CD14-positive monocyte (primary cell): ENCODE measurements around the gene YWHAQ. TPM values are rescaled to one million over a fixed set of nuclear protein-coding genes. Genes with fewer than 3 reads are reported as not detected.

ENCODE experiments used
- DNase-seq, 3 donors: peaks; one replicate each; pipeline ENCODE4 v3.0.0-alpha.2; 2011 to 2022
- H2AFZ ChIP-seq: 2 replicates; pipeline ENCODE4 v1.6.0; 2012; ENCODE audit warnings: mild to moderate bottlenecking, low read depth, low read length, inconsistent platforms; ENCODE audit not compliant: insufficient read depth, poor library complexity, severe bottlenecking
- H3K27ac ChIP-seq, 2 donors: 1 replicate in 1 of 2; 2 replicates in 1 of 2; pipeline ENCODE4 v1.5.1; 2012 to 2013; ENCODE audit warnings: low read length in 2 of 2, control low read depth in 1 of 2, inconsistent platforms in 1 of 2, low read depth in 1 of 2, mild to moderate bottlenecking in 1 of 2
- H3K27me3 ChIP-seq, 2 donors: one replicate each; pipeline versions ENCODE4 v1.6.0 to v1.6.1; 2011 to 2013; ENCODE audit warnings: low read length in 2 of 2; ENCODE audit not compliant: control insufficient read depth in 2 of 2, insufficient read depth in 2 of 2
- H3K36me3 ChIP-seq, 2 donors: replicated peaks in 1 of 2; 1 replicate in 1 of 2; 2 replicates in 1 of 2; pipeline versions ENCODE4 v1.5.1 to v1.6.1; 2012 to 2013; ENCODE audit warnings: low read length in 2 of 2, control low read depth in 1 of 2, inconsistent platforms in 1 of 2, mild to moderate bottlenecking in 1 of 2; ENCODE audit not compliant: insufficient read depth in 2 of 2, control insufficient read depth in 1 of 2
- H3K4me1 ChIP-seq, 2 donors: 1 replicate in 1 of 2; 2 replicates in 1 of 2; pipeline versions ENCODE4 v1.5.1 to v1.6.1; 2012 to 2013; ENCODE audit warnings: low read length in 2 of 2, control low read depth in 1 of 2, inconsistent platforms in 1 of 2, mild to moderate bottlenecking in 1 of 2, moderate library complexity in 1 of 2; ENCODE audit not compliant: insufficient read depth in 2 of 2, control insufficient read depth in 1 of 2
- H3K4me2 ChIP-seq: replicated peaks from 2 replicates; pipeline ENCODE3; 2012; ENCODE audit warnings: low read length, moderate library complexity, mild to moderate bottlenecking; ENCODE audit not compliant: poor library complexity, severe bottlenecking; ENCODE audit errors: extremely low read depth
- H3K4me3 ChIP-seq, 3 experiments: fragments of 200-600 bp in 1 of 3; sonication (generic) in 1 of 3; replicated peaks in 1 of 3; 1 replicate in 2 of 3; 2 replicates in 1 of 3; pipeline ENCODE4 v1.5.1; 2011 to 2013; ENCODE audit warnings: low read length in 3 of 3, mild to moderate bottlenecking in 3 of 3, control low read depth in 2 of 3, low read depth in 2 of 3, inconsistent platforms in 1 of 3, moderate library complexity in 1 of 3
- H3K79me2 ChIP-seq: 2 replicates; pipeline ENCODE4 v1.6.0; 2012; ENCODE audit warnings: mild to moderate bottlenecking, control low read depth, inconsistent platforms, low read length, moderate library complexity; ENCODE audit not compliant: insufficient read depth
- H3K9ac ChIP-seq: 2 replicates; pipeline ENCODE4 v1.6.0; 2017; ENCODE audit warnings: low read length, mild to moderate bottlenecking; ENCODE audit not compliant: insufficient read depth, poor library complexity, severe bottlenecking
- H3K9me3 ChIP-seq, 2 donors: replicated peaks in 1 of 2; 1 replicate in 1 of 2; 2 replicates in 1 of 2; pipeline versions ENCODE4 v1.5.1 to v1.6.1; 2012 to 2013; ENCODE audit warnings: low read length in 2 of 2, control low read depth in 1 of 2; ENCODE audit not compliant: control insufficient read depth in 1 of 2, insufficient read depth in 1 of 2
- H4K20me1 ChIP-seq: 2 replicates; pipeline ENCODE4 v1.6.0; 2012; ENCODE audit warnings: mild to moderate bottlenecking, low read length, control low read depth, moderate library complexity; ENCODE audit not compliant: insufficient read depth
- H3K27ac Mint-ChIP-seq, 7 donors: one replicate each; pipeline ENCODE4 v1.8.0; 2020; ENCODE audit warnings: mild to moderate bottlenecking in 7 of 7, mixed read lengths in 7 of 7, moderate library complexity in 6 of 7, inconsistent platforms in 2 of 7
- H3K27me3 Mint-ChIP-seq, 3 donors: one replicate each; pipeline ENCODE4 v1.8.0; 2021 to 2022; ENCODE audit warnings: low read depth in 3 of 3, mild to moderate bottlenecking in 3 of 3, mixed read lengths in 3 of 3, moderate library complexity in 3 of 3, inconsistent platforms in 1 of 3
- H3K36me3 Mint-ChIP-seq, 2 donors: one replicate each; pipeline ENCODE4 v1.8.0; 2020; ENCODE audit warnings: mixed read lengths in 2 of 2, inconsistent platforms in 1 of 2, mild to moderate bottlenecking in 1 of 2
- H3K4me1 Mint-ChIP-seq: one replicate; pipeline ENCODE4 v1.8.0; 2020; ENCODE audit warnings: mild to moderate bottlenecking, mixed read lengths
- H3K4me3 Mint-ChIP-seq, 2 donors: one replicate each; pipeline ENCODE4 v1.8.0; 2020; ENCODE audit warnings: mild to moderate bottlenecking in 2 of 2, mixed read lengths in 2 of 2, moderate library complexity in 1 of 2
- H3K9me3 Mint-ChIP-seq, 7 donors: one replicate each; pipeline ENCODE4 v1.8.0; 2020 to 2022; ENCODE audit warnings: mixed read lengths in 7 of 7, mild to moderate bottlenecking in 6 of 7, moderate library complexity in 6 of 7, inconsistent platforms in 2 of 7
- CTCF ChIP-seq: fragments of 200-600 bp; IDR thresholded peaks from one replicate; pipeline ENCODE4 v1.8.0; 2022; ENCODE audit warnings: antibody characterized with exemption, mild to moderate bottlenecking
- WGBS: methylation state at CpG from one replicate; pipeline ENCODE4 v1.1.5; 2013; ENCODE audit warnings: missing lambda C conversion rate; ENCODE audit not compliant: insufficient coverage; 5-methylcytosine and 5-hydroxymethylcytosine counted together
- intact Hi-C, 2 donors: fragments of 100-400 bp; cut with micrococcal nuclease; formaldehyde crosslinking; loops; one replicate each; pipeline versions ENCODE4 v1.15.0 to v1.15.1; 2023
- polyA plus RNA-seq, 3 donors: library from polyadenylated mRNA; depleted of rRNA in 1 of 3; unstranded in 2 of 3; stranded (reverse) in 1 of 3; fragments of 300-500 nt in 2 of 3; fragments of >200 nt in 1 of 3; fragmentation: Illumina TruSeq in 2 of 3; gene quantifications; 1 replicate in 2 of 3; 2 replicates in 1 of 3; pipeline ENCODE4 v1.2.3, GENCODE V29; 2012 to 2021

YWHAQ gene
- polyA plus RNA-seq, 3 donors = 60.9 to 173 (median 165) TPM

- Histone ChIP-seq H2AFZ (no peak overlapping the region), H3K36me3 (no peaks in the 10 kb centered on the region), H3K27me3 (no peaks in the 10 kb centered on the region), H3K4me3 (no peak overlapping the region), H3K9me3 (no peaks in the 10 kb centered on the region), H3K27ac (no peak overlapping the region), H3K9ac (no peak overlapping the region), H4K20me1 (no peaks in the 10 kb centered on the region), H3K4me1 (no peaks in the 10 kb centered on the region), H3K4me2 (no peak overlapping the region), H3K79me2 (no peaks in the 10 kb centered on the region)
- intact Hi-C loops = no loop called here
- no peaks in the 10 kb centered on the region for H3K36me3 Mint-ChIP-seq
- no peaks in the 10 kb centered on the region for H3K9me3 Mint-ChIP-seq
- no peak overlapping the region for H3K4me3 Mint-ChIP-seq
- no peak for DNase-seq
- peaks cover 2 to 4% (median 3%) of the 10 kb centered on the region in 3 donors for H3K27me3 Mint-ChIP-seq
- TF ChIP-seq CTCF = no peak
- H3K27ac Mint-ChIP-seq = no peak overlapping the region
- peaks cover 5% of the 10 kb centered on the region for H3K4me1 Mint-ChIP-seq
- WGBS = 100% methylated on average over 4 of the region's 6 CpGs
Observed at GRCh38 chr2:9649261-9649660, 18.5 kb upstream of the YWHAQ start.

DNA sequence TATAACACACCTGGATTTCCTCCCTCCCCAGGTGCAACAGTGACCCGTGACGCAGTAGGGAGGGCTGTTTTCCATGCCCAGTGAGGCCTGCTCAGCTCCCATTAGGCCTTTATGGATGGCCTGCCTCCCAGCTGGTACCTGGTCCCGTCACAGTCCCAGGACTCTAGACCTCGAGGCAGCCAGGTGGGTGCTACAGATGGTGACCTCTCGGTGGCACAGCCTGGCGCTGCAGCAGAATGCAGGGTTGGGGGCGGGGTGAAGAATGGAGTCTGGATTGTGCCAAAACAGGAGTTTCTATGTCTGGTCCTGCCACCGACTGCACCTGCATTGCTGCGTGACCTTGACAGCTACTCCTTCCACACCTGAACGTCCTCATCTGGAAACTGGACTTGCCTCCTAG is 18.0 kb upstream of the YWHAQ start:
- H3K36me3 ChIP-seq = no peaks in the 10 kb centered on the region
- H3K4me3 ChIP-seq = no peak overlapping the region
- DNase-seq = no peak
- no peaks in the 10 kb centered on the region for H3K79me2 ChIP-seq
- Mint-ChIP-seq H3K9me3 (no peaks in the 10 kb centered on the region), H3K4me1 (peaks cover 5% of the 10 kb centered on the region), H3K27me3 (peaks cover 2 to 4% (median 3%) of the 10 kb centered on the region in 3 donors), H3K27ac (no peak overlapping the region), H3K36me3 (no peaks in the 10 kb centered on the region), H3K4me3 (no peak overlapping the region)
- intact Hi-C loops = no loop called here
- no peaks in the 10 kb centered on the region for H3K4me1 ChIP-seq
- no peaks in the 10 kb centered on the region for H4K20me1 ChIP-seq
- no peak overlapping the region for H3K9ac ChIP-seq
- H3K27ac ChIP-seq = no peak overlapping the region
- TF ChIP-seq CTCF = no peak
- H3K9me3 ChIP-seq = no peaks in the 10 kb centered on the region
- WGBS = 94% methylated on average over 4 of the region's 10 CpGs
- no peak overlapping the region for H3K4me2 ChIP-seq
- no peak overlapping the region for H2AFZ ChIP-seq
- H3K27me3 ChIP-seq = no peaks in the 10 kb centered on the region
